ENCODE data around the gene SYCE3.

Gene SYCE3

DNA sequence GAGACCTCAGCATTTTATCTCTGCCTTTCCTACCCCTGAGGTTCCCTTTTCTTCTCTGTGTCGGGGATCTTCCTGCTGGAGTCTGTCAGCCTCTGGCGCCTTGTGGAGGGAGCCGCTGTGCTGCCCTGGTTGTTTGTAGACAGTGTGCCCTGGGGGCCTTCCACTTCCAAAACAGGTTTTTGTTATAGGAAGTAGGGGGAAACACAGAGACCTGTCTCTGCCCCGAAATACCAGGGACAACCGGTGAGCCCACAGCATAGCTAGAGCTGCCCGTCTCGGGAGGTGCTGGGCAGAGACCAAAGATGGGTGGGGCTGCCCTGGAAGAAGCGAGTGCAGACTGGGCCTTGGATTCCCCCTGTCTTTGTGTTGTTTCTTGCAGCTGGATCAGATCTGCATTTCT lies 46.7 kb downstream of the SYCE3 start:
- no peak for DNase-seq

DNA sequence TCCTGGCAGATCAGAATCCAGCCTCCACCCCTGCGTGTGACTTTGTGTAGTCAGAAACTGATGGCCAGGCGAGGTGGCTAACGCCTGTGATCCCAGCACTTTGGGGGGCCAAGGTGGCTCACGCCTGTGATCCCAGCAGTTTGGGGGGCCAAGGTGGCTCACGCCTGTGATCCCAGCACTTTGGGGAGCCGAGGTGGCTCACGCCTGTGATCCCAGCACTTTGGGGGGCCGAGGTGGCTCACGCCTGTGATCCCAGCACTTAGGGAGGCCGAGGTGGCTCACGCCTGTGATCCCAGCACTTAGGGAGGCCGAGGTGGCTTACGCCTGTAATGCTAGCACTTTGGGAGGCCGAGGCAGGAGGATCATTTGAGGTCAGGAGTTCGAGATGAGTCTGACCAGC lies 49.5 kb downstream of the SYCE3 start:
- DNase-seq: no peak

DNA sequence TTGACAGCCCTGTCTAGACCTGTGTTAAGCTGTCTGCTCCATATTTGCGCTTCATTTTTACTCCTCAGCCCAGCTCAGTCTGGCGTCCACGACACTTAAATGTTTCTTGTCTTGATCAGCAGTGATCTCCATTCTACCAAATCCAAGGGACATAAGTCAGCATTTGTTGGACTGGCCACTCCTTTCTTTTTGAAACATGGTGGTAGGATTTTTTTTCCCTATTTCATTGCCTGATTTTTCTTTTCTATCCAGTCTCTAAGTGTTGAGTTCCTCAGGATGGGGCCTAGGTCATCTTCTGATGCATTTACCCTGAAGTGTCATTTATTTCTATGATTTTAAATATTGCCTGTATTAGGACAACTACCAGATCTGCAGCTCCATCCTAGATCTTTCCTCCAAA lies 53.8 kb downstream of the SYCE3 start:
- no peak for DNase-seq

GRCh38 chr22:50507991-50508884 lies 54.5 kb downstream of the SYCE3 start, which contains the start of gene NCAPH2:
TSS of gene NCAPH2 (plus strand) at chr22:50508224. CDS start at chr22:50508338, 114 bp downstream.
- DNase-seq: peak; percentile 98

DNA sequence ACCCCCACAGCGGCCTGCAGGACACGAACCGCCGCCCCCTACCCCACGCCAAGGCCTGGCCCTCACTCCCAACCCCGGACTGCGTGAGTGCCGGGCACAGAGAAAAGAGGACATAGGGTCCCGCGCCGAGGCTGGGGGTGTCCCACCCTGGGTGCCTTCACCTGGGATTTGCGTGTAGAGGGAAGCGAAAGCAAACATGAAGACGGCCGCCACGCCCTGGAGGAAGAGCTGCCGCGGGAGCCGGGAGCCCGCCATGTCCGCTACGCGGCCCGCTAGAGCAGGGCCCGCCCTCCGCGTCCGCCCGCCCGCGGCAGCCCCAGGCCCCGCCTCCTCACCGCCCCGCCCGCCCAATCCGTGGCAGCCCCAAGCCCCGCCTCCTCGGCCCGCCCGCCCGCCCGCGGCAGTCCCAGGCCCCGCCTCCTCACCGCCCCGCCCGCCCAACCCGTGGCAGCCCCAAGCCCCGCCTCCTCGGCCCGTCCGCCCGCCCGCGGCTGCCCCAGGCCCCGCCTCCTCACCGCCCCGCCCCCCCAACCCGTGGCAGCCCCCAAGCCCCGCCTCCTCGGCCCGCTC lies 55.2 kb downstream of the SYCE3 start, which contains the start of gene LMF2:
Gene LMF2, minus strand, starts transcription at position 282 of the 570 bp plus-strand sequence. Its CDS starts 27 bp downstream, at position 255.
- DNase-seq: peak; percentile 94

DNA sequence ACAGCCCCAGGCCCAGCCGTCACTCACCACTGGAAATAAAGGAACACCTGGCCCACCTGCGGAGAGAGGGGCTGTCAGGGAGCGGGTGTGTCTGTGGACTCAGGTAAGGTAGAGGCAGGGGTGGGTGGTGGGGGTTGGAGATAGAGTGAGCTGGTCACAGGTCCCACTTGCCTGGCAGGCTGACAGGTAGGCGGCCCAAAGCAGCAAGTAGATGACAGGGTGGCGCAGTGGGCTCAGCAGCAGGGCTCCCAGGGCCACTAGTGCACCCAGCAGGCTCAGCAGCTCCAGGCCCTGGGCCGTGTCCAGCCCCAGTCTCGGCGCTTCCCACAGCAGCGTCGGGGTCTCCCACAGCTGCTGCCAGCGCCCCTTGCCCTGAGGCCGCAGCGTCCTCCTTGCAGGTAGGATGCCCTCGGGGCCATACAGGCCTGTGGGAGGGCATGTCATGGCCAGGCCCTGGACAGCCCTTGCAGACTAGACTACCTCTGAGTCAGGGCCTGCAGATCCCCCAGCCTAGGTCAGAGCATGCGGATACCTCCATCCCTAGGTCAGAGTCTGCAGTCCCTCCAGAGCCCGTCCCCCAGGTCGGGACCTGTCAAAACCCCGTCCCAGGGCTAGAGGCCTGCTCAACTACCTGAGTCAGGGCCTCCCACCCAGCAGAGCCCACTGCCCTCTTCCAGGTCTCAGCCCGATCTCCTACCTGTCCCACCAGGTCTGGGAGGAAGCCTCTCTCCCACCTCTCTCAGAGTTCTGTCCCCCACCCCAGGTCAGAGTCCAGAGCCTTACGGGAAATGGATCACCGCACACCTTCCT lies 55.9 kb downstream of the SYCE3 start:
- DNase-seq: no peak

DNA sequence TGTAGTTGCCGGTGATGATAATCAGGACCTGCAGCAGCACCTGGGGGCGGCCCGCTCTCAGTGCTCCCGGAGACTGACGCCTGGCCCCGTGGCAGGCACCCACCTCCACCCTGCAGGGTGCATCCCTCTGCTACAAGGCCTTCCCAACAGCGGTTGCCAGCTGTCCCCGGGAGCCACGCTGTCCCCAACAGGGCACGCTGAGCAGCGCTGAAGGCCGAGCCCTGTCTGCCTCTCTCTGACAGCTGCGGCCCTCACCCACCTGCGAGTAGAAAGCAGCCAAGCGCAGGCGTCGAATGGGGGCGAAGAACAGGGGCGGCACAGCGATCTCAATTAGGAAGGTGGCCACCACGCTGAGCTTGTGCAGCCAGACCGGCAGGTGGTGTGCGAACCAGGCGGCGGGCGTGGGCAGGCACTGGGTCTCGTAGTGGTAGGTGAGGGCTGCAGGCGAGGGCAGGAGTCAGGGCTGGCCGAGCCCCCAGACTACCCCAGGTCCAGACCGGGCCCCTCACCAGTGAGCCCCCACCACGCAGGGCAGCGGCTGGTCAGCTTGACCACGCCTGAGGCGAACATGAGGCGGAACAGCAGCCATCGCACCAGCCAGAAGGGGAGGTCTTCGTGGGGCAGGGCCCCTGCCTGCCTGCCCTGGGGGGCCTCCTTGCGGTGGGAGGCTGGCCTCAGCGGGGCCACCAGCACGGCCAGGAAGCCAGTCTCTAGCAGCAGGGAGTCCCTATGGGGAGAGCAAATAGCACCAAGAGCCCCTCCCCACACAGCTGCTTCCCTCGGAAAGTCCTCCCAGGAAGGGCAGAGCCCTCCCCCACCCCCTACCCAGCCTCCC lies 56.7 kb downstream of the SYCE3 start:
- no peak for DNase-seq

DNA sequence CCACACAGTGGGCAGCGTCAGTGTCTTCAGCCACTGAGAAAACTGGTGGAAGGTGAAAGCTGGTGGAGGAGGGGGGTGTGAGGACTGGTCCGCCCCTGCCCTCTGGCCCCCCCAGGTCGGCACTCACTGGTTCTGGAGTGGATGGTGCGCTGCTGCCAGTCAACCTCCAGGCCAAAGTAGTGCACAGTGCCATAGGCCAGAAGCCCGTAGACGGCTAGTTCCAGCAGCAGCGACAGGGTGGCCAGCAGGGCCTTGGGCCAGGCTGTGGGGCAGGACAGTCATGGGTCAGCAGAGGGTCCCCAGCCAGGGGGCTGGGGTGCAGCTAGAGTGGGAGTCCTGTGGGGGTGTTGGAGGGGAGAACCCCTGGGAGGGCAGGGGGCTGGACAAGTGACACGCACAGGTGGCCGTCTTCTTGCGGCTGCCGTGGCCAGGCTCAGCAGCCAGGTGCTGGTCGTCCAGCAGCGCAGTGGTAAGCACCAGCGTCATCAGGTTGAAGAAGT lies 57.4 kb downstream of the SYCE3 start:
- no peak for DNase-seq

GRCh38 chr22:50504369-50505211 lies 58.1 kb downstream of the SYCE3 start:
- DNase-seq: no peak

DNA sequence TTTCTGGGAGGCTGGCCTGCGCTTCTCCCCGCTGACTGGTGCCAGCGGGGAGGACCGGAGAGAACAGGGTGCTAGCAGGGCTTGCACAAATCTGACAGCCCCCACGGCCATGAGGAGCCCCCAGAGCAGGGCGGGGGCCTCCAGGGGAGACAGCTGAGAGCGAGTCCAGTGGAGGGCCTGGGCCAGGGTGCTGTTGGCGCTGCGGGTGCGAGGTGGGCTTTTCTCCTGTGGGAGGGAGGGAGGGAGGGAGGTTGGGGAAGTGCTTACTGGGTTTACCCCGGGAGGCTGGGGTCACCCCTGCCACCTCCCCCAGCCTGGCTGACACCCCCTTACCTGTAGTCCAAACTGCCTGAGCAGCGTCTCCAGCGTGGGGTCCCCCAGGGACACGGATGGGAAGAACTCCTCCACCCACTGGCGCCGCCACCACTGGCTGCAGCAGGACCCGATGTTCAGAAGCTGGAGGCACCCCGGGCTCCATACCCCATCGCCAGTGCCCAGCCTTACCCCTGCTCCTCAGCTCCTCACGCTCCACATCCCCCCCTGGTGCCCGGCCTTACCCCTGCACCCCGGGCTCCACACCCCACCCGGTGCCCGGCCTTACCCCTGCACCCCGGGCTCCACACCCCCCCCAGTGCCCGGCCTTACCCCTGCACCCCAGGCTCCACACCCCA lies 59.1 kb downstream of the SYCE3 start:
- DNase-seq: no peak

- no peak for DNase-seq
These were observed 59.9 kb downstream of the SYCE3 start for GRCh38 chr22:50502628-50503474.

GRCh38 chr22:50502096-50502495 lies 60.6 kb downstream of the SYCE3 start:
- no peak for DNase-seq

All from activated CD4-positive, alpha-beta T cell treated with anti-CD3 and anti-CD28 coated beads, Interleukin-2, amount 50 U/mL, for 16 hours (primary cell).